A673 (cell line): Measurements from ENCODE around the gene TIMP1. TPM values are rescaled to one million over a fixed set of nuclear protein-coding genes. Genes with fewer than 3 reads are reported as not detected.
A peak's percentile ranks its signal among the peaks of the same experiment; 100 is the strongest.

Experiments used
- BruUV-seq: library from RNA; stranded (reverse); fragments of 400-500 nt; replicated peaks from 2 replicates; lab custom pipeline; 2021; lab: Mats Ljungman, UMichigan
- CTCF ChIA-PET: fragments of 300-600 bp; sonication (Branson Sonifier 250); formaldehyde crosslinking; loops from one replicate; lab custom pipeline; 2022; ENCODE audit warnings: antibody characterized with exemption; lab: Charles Lee
- POLR2A ChIA-PET: fragments of 300-600 bp; sonication (Branson Sonifier 250); formaldehyde crosslinking; loops from one replicate; lab custom pipeline; 2022; ENCODE audit warnings: antibody characterized with exemption; ENCODE audit not compliant: low non-redundant PET; lab: Charles Lee
- DNase-seq: peaks from one replicate; pipeline ENCODE4 v3.0.0-alpha.2; 2015; ENCODE audit warnings: low spot score
- H3K27ac ChIP-seq: fragments of 200-600 bp; sonication (generic); 2 replicates; pipeline ENCODE4 v1.5.1; 2016; ENCODE audit warnings: mixed run types, low read depth, mild to moderate bottlenecking, mixed read lengths, antibody characterized with exemption, low read length; ENCODE audit not compliant: poor library complexity, severe bottlenecking
- H3K27me3 ChIP-seq: fragments of 200-600 bp; sonication (generic); replicated peaks from 2 replicates; pipeline ENCODE4 v1.6.1; 2017; ENCODE audit warnings: mixed run types, low read depth, mild to moderate bottlenecking, mixed read lengths, antibody characterized with exemption, low read length; ENCODE audit not compliant: insufficient read depth, poor library complexity
- H3K36me3 ChIP-seq: fragments of 200-600 bp; sonication (generic); 2 replicates; pipeline ENCODE4 v1.6.1; 2016; ENCODE audit warnings: mixed run types, mild to moderate bottlenecking, mixed read lengths, antibody characterized with exemption, low read length; ENCODE audit not compliant: insufficient read depth, poor library complexity, severe bottlenecking
- H3K4me1 ChIP-seq: fragments of 200-600 bp; sonication (generic); 2 replicates; pipeline ENCODE4 v1.6.1; 2017; ENCODE audit warnings: mixed run types, mild to moderate bottlenecking, mixed read lengths, antibody characterized with exemption, low read length; ENCODE audit not compliant: insufficient read depth, poor library complexity, severe bottlenecking
- H3K4me3 ChIP-seq: fragments of 200-600 bp; sonication (generic); 2 replicates; pipeline ENCODE4 v1.5.1; 2016; ENCODE audit warnings: low read depth, mixed run types, mild to moderate bottlenecking, mixed read lengths, low read length; ENCODE audit not compliant: poor library complexity, severe bottlenecking
- H3K9me3 ChIP-seq: fragments of 200-600 bp; sonication (generic); 2 replicates; pipeline ENCODE4 v1.6.1; 2016; ENCODE audit warnings: mixed run types, low read depth, mild to moderate bottlenecking, mixed read lengths, antibody characterized with exemption, low read length; ENCODE audit not compliant: poor library complexity, severe bottlenecking
- EZH2 ChIP-seq: fragments of 200-600 bp; sonication (generic); IDR thresholded peaks from 2 replicates; pipeline ENCODE4 v1.6.1; 2017; ENCODE audit warnings: borderline replicate concordance, low read depth, mild to moderate bottlenecking, mixed read lengths, antibody characterized with exemption, low read length; ENCODE audit not compliant: poor library complexity, severe bottlenecking
- intact Hi-C: fragments of 100-400 bp; cut with micrococcal nuclease; formaldehyde crosslinking; loops from one replicate; pipeline ENCODE4 v1.10.0; 2022; ENCODE audit not compliant: unreplicated experiment
- total RNA-seq: library from RNA; stranded (reverse); gene quantifications from 2 replicates; pipeline ENCODE4 v1.2.3, GENCODE V29; 2021
- TF ChIP-seq, protein P1 (sequence below): fragments of 300-800, 200-600 bp; sonication (generic); conservative IDR thresholded peaks from 2 replicates; pipeline ENCODE4 v1.5.1; 2017; ENCODE audit warnings: low read depth, mild to moderate bottlenecking, antibody characterized with exemption, low read length, moderate library complexity, mixed read lengths

TIMP1 gene
- total RNA-seq, 1 experiment from 2014 or later = 471 TPM

DNA sequence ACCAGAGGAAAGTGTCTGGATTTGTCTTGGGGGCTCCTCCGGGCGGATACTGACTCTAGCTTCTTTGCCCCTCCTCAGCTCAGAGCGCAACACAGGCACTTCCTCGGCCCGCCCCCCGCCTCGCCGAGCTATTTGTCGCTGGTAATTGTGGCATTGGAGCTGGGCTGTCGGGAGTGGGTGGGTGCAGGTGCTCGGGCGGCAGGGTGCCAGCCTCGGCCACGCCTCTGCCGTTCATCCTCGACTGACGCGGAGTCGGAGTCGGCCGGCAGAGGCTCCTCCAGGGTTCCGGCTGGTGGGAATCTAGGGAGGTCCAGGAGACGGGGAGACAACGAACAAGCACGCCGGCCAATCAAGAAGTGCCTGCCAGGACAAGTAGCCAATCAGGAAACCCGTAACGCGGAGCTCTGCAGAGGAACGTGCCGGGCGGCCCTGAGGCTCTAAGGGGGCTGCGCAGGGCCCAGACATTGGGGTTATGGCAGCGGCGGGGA lies 41.3 kb downstream of the TIMP1 start:
- no TSS peak for BruUV-seq
- Histone ChIP-seq H3K27me3 (no peaks in the 10 kb centered on the region), H3K4me1 (no peaks in the 10 kb centered on the region), H3K4me3 (peak overlapping the region; percentile 30), H3K9me3 (no peaks in the 10 kb centered on the region), H3K36me3 (no peaks in the 10 kb centered on the region), H3K27ac (no peak overlapping the region)
- CTCF ChIA-PET = no interaction called here
- POLR2A ChIA-PET = no interaction called here
- TF ChIP-seq EZH2 = no peak
- TF ChIP-seq, protein P1, sequence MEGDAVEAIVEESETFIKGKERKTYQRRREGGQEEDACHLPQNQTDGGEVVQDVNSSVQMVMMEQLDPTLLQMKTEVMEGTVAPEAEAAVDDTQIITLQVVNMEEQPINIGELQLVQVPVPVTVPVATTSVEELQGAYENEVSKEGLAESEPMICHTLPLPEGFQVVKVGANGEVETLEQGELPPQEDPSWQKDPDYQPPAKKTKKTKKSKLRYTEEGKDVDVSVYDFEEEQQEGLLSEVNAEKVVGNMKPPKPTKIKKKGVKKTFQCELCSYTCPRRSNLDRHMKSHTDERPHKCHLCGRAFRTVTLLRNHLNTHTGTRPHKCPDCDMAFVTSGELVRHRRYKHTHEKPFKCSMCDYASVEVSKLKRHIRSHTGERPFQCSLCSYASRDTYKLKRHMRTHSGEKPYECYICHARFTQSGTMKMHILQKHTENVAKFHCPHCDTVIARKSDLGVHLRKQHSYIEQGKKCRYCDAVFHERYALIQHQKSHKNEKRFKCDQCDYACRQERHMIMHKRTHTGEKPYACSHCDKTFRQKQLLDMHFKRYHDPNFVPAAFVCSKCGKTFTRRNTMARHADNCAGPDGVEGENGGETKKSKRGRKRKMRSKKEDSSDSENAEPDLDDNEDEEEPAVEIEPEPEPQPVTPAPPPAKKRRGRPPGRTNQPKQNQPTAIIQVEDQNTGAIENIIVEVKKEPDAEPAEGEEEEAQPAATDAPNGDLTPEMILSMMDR = no peak
- intact Hi-C loops = no loop called here
- DNase-seq = peak; percentile 89

DNA sequence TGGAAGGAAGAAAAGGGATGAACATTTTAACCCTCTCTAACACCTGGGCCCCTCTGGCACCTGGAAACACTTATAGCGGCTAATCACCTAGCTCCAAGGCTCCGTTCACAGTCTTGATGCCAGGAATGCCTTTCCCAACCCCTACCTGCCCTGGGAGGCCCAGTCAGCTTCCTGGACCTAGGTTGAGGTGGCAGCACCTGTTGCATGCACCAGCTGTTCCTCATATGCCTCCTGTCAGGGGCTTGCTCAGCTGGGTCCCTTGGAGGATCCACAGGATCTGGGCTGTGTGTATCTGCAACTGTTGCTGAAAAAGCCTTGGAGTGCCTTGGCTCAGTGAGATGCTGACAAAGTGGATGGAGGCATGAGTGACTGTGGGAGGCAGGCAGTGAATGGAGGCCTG lies 43.1 kb downstream of the TIMP1 start:
- Histone ChIP-seq H3K27me3 (no peaks in the 10 kb centered on the region), H3K4me1 (no peaks in the 10 kb centered on the region), H3K4me3 (no peak overlapping the region), H3K27ac (no peak overlapping the region), H3K36me3 (no peaks in the 10 kb centered on the region), H3K9me3 (no peaks in the 10 kb centered on the region)
- POLR2A ChIA-PET = no interaction called here
- BruUV-seq = no TSS peak
- intact Hi-C loops = no loop called here
- CTCF ChIA-PET = no interaction called here
- no peak for DNase-seq
- TF ChIP-seq, protein P1 = no peak
- no peak for TF ChIP-seq EZH2

DNA sequence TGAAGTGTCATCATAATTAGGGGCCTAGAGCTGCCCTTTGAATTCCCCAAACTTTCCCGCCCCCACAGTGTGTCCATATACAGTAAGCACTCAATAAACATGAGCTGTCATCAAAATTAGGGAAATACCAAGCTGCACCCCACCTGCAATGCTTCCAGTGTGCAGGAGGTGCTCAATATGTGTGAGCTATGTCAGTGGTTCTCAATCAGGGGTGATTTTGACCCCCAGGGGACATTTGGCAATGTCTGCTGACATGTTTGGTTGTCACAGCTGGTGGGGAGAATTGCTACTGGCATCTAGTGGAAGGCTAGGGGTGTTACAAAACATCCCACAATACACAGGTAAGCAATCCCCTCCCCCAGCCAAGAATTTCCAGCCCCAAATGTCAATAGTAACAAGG lies 46.7 kb downstream of the TIMP1 start:
- CTCF ChIA-PET = no interaction called here
- TF ChIP-seq, protein P1 = no peak
- BruUV-seq = no TSS peak
- no peaks in the 10 kb centered on the region for H3K9me3 ChIP-seq
- H3K4me3 ChIP-seq = no peak overlapping the region
- no peaks in the 10 kb centered on the region for H3K36me3 ChIP-seq
- no peak for DNase-seq
- POLR2A ChIA-PET = no interaction called here
- intact Hi-C loops = no loop called here
- no peaks in the 10 kb centered on the region for H3K4me1 ChIP-seq
- H3K27me3 ChIP-seq = no peaks in the 10 kb centered on the region
- no peak overlapping the region for H3K27ac ChIP-seq
